Ecto neural progenitor cell (in vitro differentiated cells): ENCODE data around the gene KCNJ9.
"Not testable (repeated sequence)": the region's sequence is repeated elsewhere in the genome, so short reads cannot be mapped to it uniquely, and the experiment has no call there.

Source experiments
- DNase-seq: peaks from one replicate; pipeline ENCODE4 v3.0.0-alpha.2; 2018; ENCODE audit warnings: low spot score

Gene KCNJ9

DNA sequence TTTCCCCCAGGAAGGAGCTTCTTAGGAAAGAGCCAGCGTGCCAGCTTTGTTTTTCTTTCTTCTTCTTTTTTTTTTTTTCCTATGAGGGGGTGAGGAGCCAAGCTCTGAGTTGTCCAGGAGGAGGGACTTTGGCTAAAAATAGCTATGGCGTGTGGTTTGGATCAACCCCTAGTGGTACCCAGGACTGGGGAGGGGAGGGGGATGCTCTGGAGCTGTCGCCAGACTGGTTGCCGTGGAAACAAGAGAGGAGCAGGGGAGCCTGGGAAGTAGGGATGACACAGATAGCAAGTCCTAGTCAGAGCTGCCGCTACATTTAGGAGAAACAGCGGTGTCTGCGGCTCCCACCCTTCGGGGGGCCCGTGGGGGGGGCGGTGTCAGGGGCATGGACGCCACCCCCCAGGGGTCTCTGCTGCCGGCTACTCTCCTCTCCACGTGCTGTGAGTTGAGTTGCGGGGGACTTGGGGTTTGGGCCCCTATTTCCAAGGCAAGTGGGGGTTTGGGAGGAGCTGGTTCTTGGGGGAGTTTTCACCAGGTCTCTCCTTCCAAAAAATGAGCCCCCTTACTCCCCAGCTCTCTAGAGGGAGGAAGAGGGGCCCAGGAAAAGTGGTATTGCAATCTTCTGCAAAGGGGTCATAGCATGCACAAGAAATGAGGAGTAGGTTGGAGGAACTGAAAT is at the start of gene KCNJ9:
KCNJ9 (plus strand) TSS at position 278 of the 676 bp plus-strand sequence. CDS start 2,493 bp downstream, outside the sequence.
- DNase-seq = no peak

DNA sequence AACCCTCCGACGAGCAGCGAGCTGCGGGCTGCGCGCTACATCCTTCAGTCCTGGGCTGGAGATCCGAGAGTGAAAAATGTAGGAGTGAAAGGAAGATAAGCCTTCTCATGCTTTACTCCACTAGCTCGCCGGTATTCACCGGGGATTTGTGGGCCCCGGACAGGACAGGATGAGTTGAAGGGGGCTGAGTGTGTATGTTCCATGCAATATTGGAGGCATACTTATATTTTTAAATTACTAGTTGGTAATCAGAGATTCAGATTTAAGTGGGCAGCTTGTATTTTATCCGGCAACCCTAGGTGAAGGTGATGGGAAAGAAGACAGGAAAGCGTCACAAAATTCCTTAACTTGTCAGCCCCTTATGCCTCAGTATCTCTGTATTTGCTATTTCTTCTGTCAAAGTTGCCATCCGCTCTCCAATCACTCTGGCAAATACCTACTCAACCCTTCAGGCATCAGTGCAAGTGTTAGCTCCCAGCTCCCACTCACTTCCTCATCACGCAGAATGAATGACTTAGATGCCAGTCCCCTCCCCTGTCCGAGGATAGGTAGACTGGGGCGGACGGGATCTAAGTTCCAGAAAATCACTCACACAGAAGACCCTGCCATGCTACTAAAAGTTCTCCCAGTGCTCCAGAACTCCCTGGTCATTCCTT is 49.0 kb upstream of the KCNJ9 start:
- no peak for DNase-seq

DNA sequence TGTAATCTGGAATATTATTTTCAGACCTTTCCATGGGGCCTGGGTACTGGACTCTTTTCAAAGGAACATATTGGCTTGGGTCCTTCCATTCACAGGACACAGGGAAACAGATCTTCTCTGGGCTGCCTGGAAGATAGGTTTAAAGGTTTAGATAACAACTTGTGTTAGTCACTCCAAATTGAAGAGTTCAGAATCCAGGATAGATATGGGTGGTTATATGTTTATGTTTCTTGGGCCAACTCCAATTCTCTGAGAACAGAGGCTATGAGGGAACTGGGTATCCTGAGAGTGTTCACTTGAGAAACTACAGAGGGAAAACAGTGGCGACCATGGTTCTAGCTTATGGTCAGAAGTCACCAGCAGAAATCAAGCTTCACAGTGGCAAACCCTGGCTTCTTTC is 40.9 kb upstream of the KCNJ9 start:
- DNase-seq = no peak

DNA sequence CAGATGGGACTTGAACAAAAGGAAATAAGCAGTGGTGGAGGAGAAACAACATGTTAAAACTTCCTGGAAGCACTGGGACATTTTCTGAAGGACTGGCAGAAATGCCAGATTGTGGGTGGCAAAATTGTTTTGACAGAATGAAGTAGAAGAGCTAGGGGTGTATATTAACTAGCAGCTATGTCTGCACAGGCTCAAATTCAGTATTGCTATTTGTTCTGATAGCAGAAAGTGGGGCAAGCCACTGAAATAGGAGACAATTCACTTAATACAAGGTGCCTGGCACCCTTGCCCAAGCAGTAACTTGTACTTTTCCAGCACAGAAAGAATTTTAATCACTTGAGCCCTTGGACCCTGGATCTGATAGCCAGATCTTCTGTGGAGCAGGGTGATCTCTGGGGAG is 37.8 kb upstream of the KCNJ9 start:
- DNase-seq = no peak

DNA sequence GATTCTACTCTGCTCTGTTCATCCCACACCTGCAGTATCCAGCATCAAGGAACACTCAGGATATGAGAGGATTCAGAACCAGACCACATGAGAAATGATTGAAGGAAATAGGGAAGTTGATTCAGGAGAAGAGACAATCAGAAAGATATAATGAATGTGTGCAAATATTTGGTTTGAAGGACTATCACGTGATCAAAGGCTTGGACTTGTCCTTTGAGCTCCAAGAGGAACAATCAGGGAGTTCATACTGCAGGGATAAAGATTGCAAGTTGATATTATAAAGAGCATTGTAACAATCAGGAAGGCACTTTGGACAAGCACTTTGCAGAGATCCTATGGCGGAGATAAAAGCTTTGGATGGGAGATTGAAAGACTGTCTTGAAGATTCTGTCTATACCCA is 35.7 kb upstream of the KCNJ9 start:
- DNase-seq = no peak

DNA sequence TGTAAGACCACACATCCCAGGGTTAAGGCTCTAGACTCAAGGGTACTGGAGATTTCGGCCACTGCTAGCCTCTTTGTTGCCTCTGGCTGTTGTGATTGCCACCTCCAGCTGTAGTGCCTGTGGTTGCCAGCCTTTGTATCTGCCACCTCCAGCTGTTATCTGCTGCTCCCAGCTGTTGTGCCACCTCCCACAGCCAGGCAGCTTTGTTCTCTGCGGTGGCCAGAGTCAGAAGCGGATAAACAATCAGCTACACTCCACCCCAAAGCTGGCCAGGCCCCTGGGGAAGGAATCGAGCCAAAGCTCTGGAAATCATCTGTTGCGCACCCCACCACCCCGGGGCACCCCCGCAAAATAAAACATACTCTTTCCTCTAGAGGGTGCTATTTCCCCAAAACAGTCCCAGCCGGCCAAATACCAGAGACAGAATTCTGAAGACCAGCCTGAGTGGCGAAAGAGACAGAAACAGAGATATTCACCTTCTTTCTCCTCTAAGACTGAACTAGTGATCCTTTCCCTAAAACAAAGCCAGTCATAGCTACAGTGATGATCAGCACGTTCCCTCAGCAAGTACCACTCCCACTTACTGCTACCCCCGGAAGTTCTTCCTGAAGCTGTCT is 34.7 kb upstream of the KCNJ9 start:
- DNase-seq = peak; percentile 69

- DNase-seq = no peak
Observed at GRCh38 chr1:160047111-160047991, 34.0 kb upstream of the KCNJ9 start.

DNA sequence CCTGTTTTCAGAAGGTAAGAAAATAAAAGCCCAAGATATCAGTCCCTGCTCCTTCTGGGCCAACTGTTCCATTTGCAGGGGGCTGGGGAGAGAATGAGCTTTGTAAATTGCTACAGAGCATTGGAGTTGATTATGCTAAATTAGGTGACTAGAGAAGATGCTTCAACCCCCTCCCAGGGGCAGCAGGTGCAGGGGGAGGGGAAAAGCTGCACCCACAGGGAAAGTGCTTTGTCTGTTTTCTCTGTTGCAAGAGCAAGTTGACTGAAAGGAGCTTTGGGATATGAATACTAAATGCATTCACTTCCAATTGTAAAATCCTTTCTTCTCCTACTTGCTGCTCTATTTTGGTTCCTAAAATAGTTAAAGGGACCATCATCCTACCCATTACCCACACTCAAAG is 33.0 kb upstream of the KCNJ9 start:
- DNase-seq = no peak

DNA sequence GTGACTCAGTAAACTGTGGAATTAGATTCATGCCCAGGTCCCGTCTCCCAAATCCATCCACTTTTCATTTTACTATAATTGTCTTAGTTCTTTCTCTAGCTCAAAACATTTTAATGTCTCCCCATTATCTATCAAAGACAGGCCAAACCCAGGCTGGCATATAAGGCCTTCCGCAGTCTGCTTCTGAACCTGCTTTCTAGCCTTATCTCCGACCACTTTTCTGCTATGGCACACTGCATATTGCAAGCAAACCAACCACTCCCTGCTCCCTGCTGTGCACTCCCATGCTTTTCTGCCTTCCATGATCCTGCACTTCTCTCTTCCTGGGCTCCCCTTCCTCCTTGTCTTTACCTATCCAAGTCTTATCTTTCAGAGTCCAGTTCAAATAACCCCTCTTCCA is 32.2 kb upstream of the KCNJ9 start:
- no peak for DNase-seq

DNA sequence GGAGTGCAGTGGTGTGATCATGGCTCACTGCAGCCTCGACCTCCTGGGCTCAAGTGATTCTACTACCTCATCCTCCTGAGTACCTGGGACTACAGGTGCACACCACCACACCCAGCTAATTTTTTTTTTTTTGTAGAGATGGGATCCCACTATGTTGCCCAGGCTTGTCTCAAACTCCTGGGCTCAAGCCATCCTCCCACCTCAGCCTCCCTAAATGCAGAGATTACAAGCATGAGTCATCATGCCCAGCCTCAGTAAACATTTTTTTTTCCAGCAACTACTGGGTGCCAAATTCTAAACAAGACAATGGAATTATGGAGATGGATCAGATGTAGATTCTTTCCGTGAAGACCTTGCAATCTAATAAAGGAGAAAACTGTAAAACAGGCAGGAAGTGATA is 31.2 kb upstream of the KCNJ9 start:
- DNase-seq = not testable (repeated sequence)

DNA sequence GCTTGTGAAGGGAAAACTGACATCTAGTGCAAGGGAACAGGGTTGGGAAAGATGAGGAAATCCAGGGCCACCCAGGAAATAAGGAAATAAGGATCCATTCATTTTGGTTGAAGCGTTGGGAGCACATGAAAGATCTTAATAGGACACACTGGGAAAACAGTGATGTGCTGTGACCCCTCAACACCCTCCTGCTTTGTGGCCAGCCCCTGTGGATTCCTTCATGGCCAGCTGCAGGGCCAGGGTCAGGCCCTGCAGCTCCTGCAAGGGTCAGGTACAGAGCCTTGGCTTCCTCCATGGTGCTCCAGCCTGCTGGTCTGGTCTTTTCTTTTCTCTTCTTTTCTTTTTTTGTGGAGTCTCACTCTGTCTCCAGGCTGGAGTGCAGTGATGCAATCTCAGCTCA is 30.7 kb upstream of the KCNJ9 start:
- DNase-seq = no peak

GRCh38 chr1:160052936-160053335 is 28.4 kb upstream of the KCNJ9 start:
- DNase-seq = no peak

DNA sequence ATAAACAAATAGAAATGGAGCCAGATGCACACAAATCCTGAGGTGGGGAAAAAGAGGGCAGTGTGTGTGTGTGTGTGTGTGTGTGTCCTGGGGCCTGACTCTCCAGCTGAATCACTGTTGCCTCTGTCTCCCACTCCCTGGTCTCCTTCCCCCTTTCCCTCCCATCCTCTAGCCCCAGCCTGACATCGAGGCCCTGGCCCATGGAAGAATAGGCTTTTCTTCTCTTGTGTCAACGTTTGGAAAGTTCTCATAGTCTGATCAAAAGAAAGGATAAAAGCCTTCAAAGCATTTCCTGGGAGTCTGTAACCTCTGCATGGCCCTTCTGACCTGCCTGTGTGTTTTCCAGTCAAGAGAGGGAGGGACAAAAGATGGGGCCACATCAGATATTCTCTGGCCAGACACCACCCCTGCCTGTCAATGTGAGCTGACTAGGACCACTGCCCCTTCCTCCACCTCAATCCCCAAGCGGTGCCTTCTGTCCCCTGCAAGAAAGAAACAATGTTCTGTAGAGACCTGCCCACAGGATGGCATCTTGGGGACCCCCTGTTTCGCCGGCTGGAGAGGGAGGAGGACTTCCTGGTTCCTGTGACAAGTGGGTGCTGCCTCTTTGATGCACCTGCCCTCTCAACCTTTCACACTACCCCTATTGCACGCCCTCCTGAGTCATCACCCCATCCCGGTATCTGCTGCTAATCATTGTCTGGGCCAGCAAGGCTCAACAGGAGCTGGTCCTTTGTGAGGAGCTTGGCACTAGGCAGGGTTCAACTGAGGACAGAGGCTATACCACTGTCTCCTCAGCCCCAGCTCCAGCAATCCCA is 27.6 kb upstream of the KCNJ9 start:
- DNase-seq = no peak

DNA sequence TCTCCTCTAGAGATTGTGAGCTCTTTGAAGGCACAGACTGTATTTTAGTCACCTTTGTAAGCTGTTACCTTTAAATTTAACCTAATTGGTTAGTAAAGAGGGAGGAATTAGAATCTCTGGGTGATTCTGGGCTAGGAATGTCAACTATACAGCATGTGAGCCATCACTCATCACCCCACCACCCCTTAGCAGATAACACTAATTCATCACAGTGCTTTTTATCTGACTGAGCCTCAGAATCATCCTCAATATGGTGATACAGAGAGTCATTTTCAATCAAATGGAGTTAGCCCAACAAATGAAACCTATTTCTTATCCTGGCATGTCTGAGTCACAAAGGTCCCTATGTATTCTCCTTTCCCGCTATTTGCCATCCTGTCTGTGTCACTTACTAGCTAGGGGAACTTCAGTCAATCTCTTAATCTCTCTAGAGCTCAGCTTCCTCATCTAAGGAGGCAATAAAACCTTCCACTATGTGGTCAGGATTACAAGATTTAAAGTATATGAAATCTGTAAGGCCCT is 24.6 kb upstream of the KCNJ9 start:
- DNase-seq = no peak

DNA sequence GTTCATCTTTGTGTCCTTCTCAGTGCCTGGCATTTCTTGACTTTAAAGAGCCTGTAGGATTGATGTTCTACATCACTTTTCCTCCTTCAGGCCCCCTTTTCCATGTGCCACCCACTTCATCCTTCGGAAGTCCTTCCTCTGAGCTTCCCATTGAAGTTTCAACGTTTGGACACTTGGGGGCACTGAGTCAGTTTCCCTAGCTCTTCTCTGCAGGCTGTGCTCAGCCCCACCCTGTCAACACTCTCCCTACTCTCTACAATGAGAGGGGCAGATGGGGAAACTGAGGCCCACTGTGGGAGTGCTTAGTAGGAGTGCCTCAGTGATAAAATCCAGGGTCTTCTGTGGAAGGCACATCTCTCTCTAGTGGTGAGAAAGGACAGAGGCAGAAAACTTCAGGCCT is 23.3 kb upstream of the KCNJ9 start:
- DNase-seq = no peak

GRCh38 chr1:160061369-160062229 is 19.7 kb upstream of the KCNJ9 start:
- DNase-seq = peak; percentile 53

DNA sequence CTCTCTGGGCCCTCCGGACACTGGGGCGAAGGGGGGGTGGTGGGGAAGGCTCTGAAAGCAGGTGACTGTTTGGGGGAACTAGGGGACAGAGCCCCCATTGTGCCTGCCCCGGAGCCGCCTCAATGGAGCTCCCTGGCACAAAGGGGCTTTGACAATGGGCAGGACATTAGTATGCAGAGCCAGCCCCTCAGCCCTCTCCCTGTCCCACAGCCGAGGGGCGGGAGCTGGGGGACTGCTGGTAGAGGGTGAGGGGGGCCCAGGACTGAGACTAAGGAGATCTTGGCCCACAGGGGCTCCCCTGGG is 19.2 kb upstream of the KCNJ9 start:
- no peak for DNase-seq

DNA sequence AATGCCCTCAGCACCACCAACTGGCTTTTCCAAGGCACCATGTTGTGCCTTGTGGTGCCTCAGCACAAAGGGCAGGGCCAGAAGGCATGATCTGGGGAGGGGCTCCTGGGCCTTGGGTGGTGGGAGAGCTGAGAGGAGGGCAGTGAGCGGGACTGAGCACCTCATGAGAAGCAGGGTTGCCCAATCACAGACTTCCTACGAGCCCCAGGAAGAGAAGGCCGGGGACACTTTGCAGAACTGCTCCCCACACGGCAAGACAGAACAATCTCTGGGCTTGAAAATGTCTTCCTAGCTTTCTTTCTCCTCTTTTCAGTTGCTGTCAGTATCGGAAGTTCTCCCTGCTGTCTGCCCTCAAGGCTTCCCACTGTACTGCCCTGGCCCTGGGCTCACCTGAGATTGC is 18.2 kb upstream of the KCNJ9 start:
- DNase-seq = no peak

- no peak for DNase-seq
Observed at GRCh38 chr1:160064164-160064563, 17.2 kb upstream of the KCNJ9 start.

GRCh38 chr1:160064746-160065145 is 16.6 kb upstream of the KCNJ9 start:
- no peak for DNase-seq
